NT2/D1 (cell line): Measurements from ENCODE around the gene KRTAP10-2.
"Not testable (repeated sequence)": the region's sequence is repeated elsewhere in the genome, so short reads cannot be mapped to it uniquely, and the experiment has no call there.

Experiments
- DNase-seq: peaks from one replicate; pipeline ENCODE4 v3.0.0-alpha.2; 2011; ENCODE audit warnings: low read depth, low spot score
- H3K27me3 ChIP-seq: 2 replicates; pipeline ENCODE4 v1.6.0; 2011; ENCODE audit warnings: mild to moderate bottlenecking; ENCODE audit not compliant: insufficient read length, insufficient read depth
- H3K36me3 ChIP-seq: 2 replicates; pipeline ENCODE4 v1.6.1; 2011; ENCODE audit warnings: mild to moderate bottlenecking, low read length, mixed read lengths; ENCODE audit not compliant: insufficient read depth, insufficient read length
- H3K4me1 ChIP-seq: 2 replicates; pipeline ENCODE4 v1.5.1; 2011; ENCODE audit not compliant: insufficient read depth, insufficient read length
- H3K4me3 ChIP-seq: 2 replicates; pipeline ENCODE4 v1.5.1; 2011; ENCODE audit warnings: low read depth; ENCODE audit not compliant: insufficient read length
- H3K9ac ChIP-seq: 2 replicates; pipeline ENCODE4 v1.6.0; 2011; ENCODE audit warnings: low read depth; ENCODE audit not compliant: insufficient read length
- H3K9me3 ChIP-seq: 2 replicates; pipeline ENCODE4 v1.5.1; 2011; ENCODE audit warnings: mild to moderate bottlenecking, low read length; ENCODE audit not compliant: insufficient read depth
- SUZ12 ChIP-seq: IDR thresholded peaks from 2 replicates; pipeline ENCODE4 v1.6.1; 2011; ENCODE audit not compliant: insufficient read length, insufficient read depth; ENCODE audit errors: extremely low read depth
- YY1 ChIP-seq: IDR thresholded peaks from 2 replicates; pipeline ENCODE4 v1.6.1; 2011; ENCODE audit not compliant: insufficient read length, insufficient read depth
- ZNF274 ChIP-seq: IDR thresholded peaks from 2 replicates; pipeline ENCODE4 v1.6.1; 2011; ENCODE audit warnings: mild to moderate bottlenecking, low read depth, low read length

KRTAP10-2 gene

GRCh38 chr21:44594406-44594916 is 43.2 kb upstream of the KRTAP10-2 start:
- DNase-seq, result no peak
- peaks cover 13% of the 10 kb centered on the region for H3K9me3 ChIP-seq
- H3K9ac ChIP-seq, result no peak overlapping the region
- H3K36me3 ChIP-seq, result no peaks in the 10 kb centered on the region
- H3K4me3 ChIP-seq, result no peak overlapping the region
- H3K4me1 ChIP-seq, result peaks cover 11% of the 10 kb centered on the region
- no peaks in the 10 kb centered on the region for H3K27me3 ChIP-seq
- TF ChIP-seq SUZ12 (no peak), YY1 (no peak), ZNF274 (no peak)

GRCh38 chr21:44593598-44594405 is 42.5 kb upstream of the KRTAP10-2 start:
- Histone ChIP-seq H3K4me3 (no peak overlapping the region), H3K27me3 (no peaks in the 10 kb centered on the region), H3K4me1 (peaks cover 11% of the 10 kb centered on the region), H3K9ac (no peak overlapping the region), H3K36me3 (no peaks in the 10 kb centered on the region), H3K9me3 (peaks cover 9% of the 10 kb centered on the region)
- TF ChIP-seq YY1, result no peak
- no peak for TF ChIP-seq SUZ12
- TF ChIP-seq ZNF274, result no peak
- no peak for DNase-seq

GRCh38 chr21:44592446-44593311 is 41.4 kb upstream of the KRTAP10-2 start, which contains the start of gene KRTAP10-6:
Gene KRTAP10-6 (minus strand): TSS chr21:44592505. CDS start chr21:44592484, 21 bp downstream.
- peaks cover 11% of the 10 kb centered on the region for H3K4me1 ChIP-seq
- no peaks in the 10 kb centered on the region for H3K36me3 ChIP-seq
- no peak within 1 kb of the TSS for H3K9ac ChIP-seq
- H3K4me3 ChIP-seq, result no peak within 1 kb of the TSS
- TF ChIP-seq ZNF274 (no peak), SUZ12 (no peak), YY1 (no peak)
- H3K9me3 ChIP-seq, result no peaks in the 10 kb centered on the region
- DNase-seq, result no peak
- no peaks in the 10 kb centered on the region for H3K27me3 ChIP-seq

GRCh38 chr21:44591801-44592130 is 40.5 kb upstream of the KRTAP10-2 start:
- not testable (repeated sequence) for H3K27me3 ChIP-seq, H3K4me3 ChIP-seq, H3K9me3 ChIP-seq, H3K36me3 ChIP-seq, DNase-seq, H3K9ac ChIP-seq
- peaks cover 11% of the 10 kb centered on the region for H3K4me1 ChIP-seq

- DNase-seq, H3K9me3 ChIP-seq, H3K9ac ChIP-seq, H3K27me3 ChIP-seq, H3K36me3 ChIP-seq, H3K4me3 ChIP-seq: not testable (repeated sequence)
- peaks cover 11% of the 10 kb centered on the region for H3K4me1 ChIP-seq
Measured at GRCh38 chr21:44590897-44591800, 39.8 kb upstream of the KRTAP10-2 start.

- Histone ChIP-seq H3K9ac (peak overlapping the region; percentile 16), H3K4me3 (no peak overlapping the region), H3K27me3 (no peaks in the 10 kb centered on the region), H3K9me3 (no peaks in the 10 kb centered on the region), H3K4me1 (peaks cover 11% of the 10 kb centered on the region), H3K36me3 (no peaks in the 10 kb centered on the region)
- TF ChIP-seq SUZ12 (no peak), ZNF274 (no peak), YY1 (no peak)
- DNase-seq, result no peak
Measured at GRCh38 chr21:44590311-44590721, 39.0 kb upstream of the KRTAP10-2 start.
